Middle frontal gyrus (tissue), 1 donor: ENCODE data around the gene ANTXR1.

Experiments
- DNase-seq: peaks from one replicate; pipeline ENCODE4 v3.0.0-alpha.2; 2015; ENCODE audit warnings: low spot score; ENCODE audit errors: extremely low spot score

ANTXR1 gene

GRCh38 chr2:69070969-69071368, 58.0 kb downstream of the ANTXR1 start:
- DNase-seq = no peak

GRCh38 chr2:69073928-69074570, 61.1 kb downstream of the ANTXR1 start:
- no peak for DNase-seq

GRCh38 chr2:69074918-69075317, 61.9 kb downstream of the ANTXR1 start:
- DNase-seq = no peak

GRCh38 chr2:69075486-69075885, 62.5 kb downstream of the ANTXR1 start:
- no peak for DNase-seq

- no peak for DNase-seq
These were observed 63.6 kb downstream of the ANTXR1 start for GRCh38 chr2:69076601-69077000.

- no peak for DNase-seq
These were observed 64.4 kb downstream of the ANTXR1 start for GRCh38 chr2:69077252-69077950.

GRCh38 chr2:69080071-69080470, 67.1 kb downstream of the ANTXR1 start:
- DNase-seq = no peak

- no peak for DNase-seq
These were observed 68.1 kb downstream of the ANTXR1 start for GRCh38 chr2:69081001-69081580.

- no peak for DNase-seq
These were observed 68.8 kb downstream of the ANTXR1 start for GRCh38 chr2:69081757-69082156.

GRCh38 chr2:69082430-69082997, 69.5 kb downstream of the ANTXR1 start:
- DNase-seq = no peak

- no peak for DNase-seq
These were observed 70.3 kb downstream of the ANTXR1 start for GRCh38 chr2:69083235-69083748.

GRCh38 chr2:69084492-69084891, 71.5 kb downstream of the ANTXR1 start:
- DNase-seq = no peak

GRCh38 chr2:69086466-69086865, 73.5 kb downstream of the ANTXR1 start:
- no peak for DNase-seq

GRCh38 chr2:69087211-69087911, 74.4 kb downstream of the ANTXR1 start:
- no peak for DNase-seq

- DNase-seq = no peak
These were observed 74.9 kb downstream of the ANTXR1 start for GRCh38 chr2:69087912-69088240.

GRCh38 chr2:69088466-69088865, 75.5 kb downstream of the ANTXR1 start:
- DNase-seq = no peak

GRCh38 chr2:69089266-69089665, 76.3 kb downstream of the ANTXR1 start:
- no peak for DNase-seq

GRCh38 chr2:69089998-69090397, 77.0 kb downstream of the ANTXR1 start:
- no peak for DNase-seq

GRCh38 chr2:69090820-69091219, 77.8 kb downstream of the ANTXR1 start:
- no peak for DNase-seq

- DNase-seq = no peak
These were observed 79.9 kb downstream of the ANTXR1 start for GRCh38 chr2:69092857-69093256.

- peak; percentile 33 for DNase-seq
These were observed 82.3 kb downstream of the ANTXR1 start for GRCh38 chr2:69095305-69095704.
